NCI-H1436 (cell line): Measurements from ENCODE around the gene KDELR1.
A peak's percentile ranks its signal among the peaks of the same experiment; 100 is the strongest.

Source experiments
- DNase-seq: peaks from one replicate; lab custom pipeline; 2025; lab: John Stamatoyannopoulos, UW

The KDELR1 gene

DNA sequence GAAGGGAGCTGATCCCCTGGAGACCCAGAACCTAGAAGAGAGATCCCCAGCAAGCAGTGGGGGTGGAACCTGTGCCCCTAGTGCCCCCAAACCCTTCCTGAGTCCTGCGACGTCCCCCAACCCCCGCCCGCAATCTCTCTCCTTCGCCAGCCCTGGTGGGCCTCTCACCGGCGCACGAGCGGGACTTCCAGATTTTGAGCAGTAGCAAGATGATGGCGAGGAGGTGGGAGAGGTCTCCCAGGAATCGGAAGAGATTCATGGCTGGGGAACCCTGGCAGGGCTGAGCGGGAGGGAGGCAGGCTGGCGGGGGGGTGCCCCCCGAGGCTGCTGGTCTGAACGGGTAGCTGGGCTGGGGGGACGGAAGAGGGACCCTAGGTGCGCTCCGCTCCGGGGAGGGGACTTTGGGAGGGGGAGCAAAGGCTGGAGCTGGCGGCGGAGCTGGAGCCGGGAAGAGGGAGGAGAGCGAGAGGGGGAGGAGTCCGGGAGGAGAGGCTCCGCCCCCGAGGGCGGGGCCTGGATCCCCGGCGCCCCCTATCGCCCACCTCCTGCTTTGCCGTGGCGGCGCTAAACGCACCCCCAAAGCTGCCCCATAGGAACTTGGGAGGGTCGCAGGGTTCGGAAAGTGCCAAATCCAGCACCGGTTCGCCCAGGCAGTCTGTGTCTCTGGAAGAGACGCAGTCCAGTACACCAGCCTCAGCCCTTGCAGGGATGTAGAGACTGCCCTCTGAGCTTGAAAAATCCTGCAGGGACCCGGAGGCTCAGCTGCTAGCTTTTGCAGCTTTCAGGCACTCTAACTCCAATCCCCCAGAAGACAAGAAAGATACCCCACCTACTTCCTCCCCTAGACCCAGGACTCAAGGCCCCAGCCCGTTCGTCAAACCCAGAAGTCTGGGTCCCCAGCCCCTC is at the start of gene KDELR1:
Gene KDELR1, minus strand, starts transcription at position 452 of the 906 bp plus-strand sequence. Its CDS starts 193 bp downstream, at position 259.
- peak; percentile 71 for DNase-seq

DNA sequence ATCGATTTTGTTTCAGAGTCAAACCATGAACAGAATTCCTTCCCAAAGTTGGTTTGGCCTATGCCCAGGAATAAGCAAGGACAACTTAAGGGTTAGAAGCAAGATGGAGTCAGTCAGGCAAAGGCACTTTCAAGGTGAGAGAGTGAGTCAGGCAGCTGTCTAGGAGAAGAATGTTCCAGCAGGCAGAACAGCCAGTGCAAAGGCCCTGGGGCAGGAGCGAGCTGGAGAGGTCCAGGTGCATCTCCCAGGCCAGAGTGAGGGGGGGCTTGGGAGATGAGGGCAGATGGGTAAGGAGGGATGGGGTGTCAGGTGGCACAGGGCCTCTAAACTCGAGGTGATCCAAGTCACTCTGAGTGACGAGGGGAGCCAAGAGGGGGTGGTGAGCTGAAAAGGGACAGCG is 45.2 kb upstream of the KDELR1 start:
- no peak for DNase-seq

DNA sequence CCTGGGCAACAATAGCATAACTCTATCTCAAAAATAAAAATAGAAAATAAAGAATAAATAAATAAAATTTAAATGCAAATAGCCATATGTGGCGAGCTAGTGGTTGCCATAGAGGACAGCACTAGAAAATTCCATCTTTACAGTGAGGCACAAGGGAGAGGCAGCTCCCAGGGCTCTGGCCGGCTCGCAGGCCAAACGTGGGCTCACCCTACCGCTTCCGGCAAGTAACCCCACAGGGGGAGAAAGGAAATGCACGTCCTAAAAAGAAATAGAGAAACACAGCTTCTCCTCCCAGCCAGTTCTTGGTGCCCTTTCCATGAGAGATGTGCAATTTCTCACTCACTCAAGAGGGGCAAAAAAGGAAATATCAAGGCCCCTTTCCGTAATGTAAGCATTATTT is 42.0 kb upstream of the KDELR1 start:
- no peak for DNase-seq

DNA sequence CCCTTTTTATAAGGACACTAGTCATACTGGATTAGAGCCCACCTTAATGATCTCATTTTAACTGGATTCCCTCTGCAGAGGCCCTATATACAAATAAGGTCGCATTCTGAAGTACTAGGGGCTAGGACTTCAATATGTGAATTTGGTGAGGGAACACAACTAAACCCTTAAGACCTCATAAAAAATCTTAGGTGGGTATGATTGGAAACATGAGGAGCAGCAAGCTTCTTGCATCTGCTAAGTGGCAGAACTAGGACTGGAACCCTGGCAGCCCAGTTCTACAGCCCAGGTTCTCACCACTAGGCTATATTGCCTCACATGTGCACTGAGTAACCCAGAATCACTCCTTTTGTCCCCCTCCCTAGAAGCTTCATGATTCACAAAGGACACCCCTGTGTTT is 37.3 kb upstream of the KDELR1 start:
- DNase-seq, result no peak

DNA sequence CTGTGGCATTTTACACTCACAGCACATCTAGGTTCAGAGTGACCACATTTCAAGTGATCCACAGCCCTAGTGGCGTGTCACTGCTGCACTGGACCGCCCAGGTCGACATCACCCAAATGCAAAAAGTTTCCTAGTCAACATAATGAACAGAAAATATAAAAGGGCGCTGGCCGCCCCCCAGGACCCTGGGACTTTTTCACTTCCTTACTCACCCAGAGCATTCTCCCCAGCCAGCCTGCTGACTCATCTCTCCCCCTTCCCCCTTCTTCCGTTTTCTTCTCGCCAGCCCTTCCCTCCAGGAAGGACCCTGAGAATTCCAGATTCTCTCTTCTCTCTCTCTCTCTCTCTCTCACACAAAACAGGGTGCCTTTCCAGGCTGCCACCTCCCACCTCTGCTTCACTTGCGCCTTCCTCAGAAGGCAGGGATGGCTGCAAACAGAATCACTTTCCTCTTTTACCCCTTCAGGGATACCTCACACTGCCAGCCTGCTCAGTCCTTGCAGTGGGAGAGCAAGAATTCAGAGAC is 33.4 kb upstream of the KDELR1 start:
- no peak for DNase-seq

DNA sequence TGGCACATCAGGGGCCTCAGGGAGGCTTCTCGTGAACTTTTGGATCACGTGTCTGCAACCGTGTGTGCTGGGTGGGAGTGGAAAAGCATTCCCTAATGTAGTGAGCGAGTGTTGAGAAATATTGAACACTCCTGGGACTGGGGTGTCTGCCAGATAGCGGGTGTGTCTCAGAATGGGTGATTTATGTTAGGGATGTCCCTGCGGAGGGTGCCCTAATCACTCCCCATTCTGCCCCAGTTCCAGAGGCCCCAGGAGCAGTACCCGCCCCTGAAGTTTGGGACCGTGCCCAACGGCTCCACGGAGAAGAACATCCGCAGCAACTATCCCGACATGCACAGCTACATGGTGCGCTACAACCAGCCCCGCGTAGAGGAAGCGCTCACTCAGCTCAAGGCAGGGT is 30.2 kb upstream of the KDELR1 start:
- peak; percentile 34 for DNase-seq

DNA sequence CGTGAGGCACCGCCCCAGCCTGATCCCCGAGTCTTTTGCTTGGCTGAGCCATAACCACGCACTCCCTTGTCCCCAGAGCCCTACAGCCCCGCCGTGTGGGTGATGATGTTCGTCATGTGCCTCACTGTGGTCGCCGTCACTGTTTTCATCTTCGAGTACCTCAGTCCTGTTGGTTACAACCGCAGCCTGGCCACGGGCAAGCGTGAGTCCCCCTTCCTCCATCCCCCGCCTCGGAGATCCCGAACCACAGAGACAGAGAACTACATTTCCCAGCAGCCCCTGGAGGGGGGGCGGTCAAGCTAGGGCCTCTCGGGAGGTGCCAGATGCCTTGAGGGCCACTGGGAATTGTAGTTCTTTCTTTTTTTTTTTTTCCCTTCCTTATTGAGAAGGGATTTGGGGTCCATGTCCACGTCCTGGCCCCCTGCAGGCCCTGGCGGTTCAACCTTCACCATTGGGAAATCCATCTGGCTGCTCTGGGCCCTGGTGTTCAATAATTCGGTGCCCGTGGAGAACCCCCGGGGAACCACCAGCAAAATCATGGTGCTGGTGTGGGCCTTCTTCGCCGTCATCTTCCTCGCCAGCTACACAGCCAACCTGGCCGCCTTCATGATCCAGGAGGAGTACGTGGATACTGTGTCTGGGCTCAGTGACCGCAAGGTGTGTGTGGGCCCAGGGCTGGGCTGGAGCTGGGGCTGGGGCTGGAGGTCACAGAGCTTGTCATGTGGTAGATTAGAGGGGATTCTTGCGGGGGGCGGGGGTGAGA is 28.0 kb upstream of the KDELR1 start:
- DNase-seq, result peak; percentile 29

DNA sequence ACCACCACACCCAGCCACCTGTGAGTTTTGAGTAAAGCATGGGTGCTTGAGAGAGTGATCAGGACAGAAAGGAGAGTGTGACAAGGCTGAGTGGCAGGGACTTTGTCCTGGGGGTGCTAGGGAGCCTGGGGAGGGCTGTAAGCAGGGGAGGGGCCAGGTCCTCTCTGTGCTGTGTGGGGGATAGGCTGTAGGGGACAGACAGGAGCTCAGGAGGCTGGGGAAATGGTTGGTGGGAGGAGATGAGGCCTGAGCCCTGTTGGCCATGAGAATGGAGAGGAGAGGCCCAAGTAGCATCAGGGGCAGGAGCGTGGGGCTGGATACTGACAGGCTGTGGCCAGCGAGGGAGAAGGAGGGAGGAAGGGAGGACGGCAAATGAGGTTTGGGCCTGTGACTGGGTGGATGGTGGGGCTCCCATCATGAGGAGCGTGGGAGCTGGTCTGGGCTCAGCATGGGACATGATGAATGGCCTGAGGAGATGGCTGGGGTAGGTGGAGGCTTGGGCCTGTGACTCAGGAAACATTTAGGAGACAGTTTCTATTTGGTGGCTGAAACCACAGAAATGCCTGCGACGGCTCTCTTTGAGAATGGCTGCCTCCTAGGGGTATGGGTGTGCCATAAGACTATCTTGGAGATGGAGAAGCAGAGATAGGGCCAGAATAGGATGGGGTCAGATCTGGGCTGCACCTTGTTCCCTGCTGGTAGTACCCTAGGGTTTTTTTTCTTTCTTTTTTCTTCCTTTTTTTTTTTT is 27.1 kb upstream of the KDELR1 start:
- DNase-seq, result no peak

DNA sequence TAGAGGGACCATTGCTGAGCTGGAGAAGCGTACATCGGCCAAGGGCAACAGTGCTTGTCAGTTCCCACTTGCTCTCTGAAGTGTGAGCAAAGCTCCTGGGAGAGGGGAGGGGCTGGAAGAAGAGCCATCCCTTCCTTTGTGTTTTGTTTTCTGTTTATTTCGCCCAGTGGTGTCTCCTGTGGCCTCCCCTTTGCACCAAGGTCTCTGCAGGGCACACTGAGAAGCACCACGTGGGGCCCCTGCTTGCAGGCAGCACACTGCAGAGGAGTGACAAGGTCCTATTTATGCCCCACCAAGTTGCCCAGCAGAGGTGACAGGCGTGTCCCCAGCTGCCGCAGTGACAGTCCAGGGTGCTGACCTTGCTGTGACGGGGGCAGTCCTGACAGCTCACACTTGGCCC is 26.1 kb upstream of the KDELR1 start:
- DNase-seq, result no peak

DNA sequence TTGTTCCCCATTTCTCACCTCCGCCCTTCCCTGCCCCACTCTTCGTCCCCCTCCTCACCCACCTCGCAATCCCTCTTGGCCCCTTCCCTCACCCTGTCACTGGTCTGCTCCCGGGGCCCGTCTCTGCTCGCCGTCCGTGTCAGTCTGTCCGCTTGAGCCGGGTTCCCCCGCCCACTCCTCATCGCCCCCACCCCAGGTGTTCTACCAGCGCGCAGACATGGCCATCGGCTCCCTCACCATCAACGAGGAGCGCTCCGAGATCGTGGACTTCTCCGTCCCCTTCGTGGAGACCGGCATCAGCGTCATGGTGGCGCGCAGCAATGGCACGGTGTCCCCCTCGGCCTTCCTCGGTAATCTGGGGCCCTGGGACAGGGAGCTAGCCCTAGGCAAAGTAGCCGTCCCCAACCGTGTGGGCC is 24.5 kb upstream of the KDELR1 start:
- DNase-seq, result no peak

DNA sequence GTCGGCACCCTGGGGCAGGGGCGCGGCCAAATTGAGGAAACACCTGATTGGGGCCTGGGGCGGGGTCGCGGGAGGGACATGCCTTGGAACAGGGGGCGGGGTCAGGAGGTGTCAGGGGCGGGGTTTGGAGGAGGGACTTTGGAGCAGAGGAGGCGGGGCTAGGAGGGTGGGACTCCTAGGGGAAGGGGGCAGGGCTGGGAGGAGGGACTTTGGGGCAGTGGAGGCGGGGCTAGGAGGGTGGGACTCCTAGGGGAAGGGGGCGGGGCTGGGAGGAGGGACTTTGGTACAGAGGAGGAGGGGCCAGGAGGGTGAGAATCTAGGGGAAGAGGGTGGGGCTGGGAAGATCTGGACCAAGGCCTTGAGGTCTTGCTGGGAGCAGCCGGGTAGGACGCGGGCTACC is 24.0 kb upstream of the KDELR1 start:
- peak; percentile 71 for DNase-seq

DNA sequence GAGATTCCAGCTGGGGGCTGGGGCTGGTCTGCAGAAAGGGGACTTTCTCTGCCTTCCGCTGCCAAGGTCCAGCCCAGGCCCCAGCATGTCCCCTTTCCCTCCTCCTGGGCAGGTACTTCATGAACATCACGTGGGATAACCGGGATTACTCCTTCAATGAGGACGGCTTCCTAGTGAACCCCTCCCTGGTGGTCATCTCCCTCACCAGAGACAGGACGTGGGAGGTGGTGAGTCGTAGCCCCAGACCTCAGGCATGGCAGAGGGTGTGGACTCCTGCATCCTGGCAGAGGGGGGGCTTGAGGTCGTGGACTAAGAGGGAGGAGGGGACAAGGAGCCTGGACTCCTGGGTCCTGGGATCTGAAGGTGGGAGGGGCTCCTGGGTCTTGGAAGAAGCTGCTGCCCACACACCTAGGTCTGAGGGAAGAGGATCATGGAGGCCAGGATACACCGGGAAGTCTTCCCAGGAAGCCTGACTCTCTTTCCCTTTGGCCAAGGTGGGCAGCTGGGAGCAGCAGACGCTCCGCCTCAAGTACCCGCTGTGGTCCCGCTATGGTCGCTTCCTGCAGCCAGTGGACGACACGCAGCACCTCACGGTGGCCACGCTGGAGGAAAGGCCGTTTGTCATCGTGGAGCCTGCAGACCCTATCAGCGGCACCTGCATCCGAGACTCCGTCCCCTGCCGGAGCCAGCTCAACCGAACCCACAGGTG is 22.7 kb upstream of the KDELR1 start:
- DNase-seq, result no peak

DNA sequence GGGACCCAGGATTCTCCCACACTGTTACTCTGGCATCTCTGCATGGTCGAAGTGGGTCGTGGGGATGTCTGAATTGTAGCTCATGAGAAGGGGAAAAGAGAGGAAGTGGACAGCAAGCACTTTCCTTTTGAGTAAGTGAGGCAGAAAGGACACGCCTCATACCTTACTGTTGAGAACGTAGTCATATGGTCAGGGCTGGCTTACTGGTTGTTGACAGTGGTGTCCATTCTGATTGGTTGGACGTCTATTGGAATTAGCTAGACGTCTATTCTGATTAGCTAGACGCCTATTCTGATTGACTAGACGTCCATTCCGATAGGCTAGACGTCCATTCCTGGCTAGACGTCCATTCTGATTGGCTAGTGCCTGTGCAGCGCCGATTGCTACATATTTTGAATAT is 14.5 kb upstream of the KDELR1 start:
- DNase-seq, result no peak

DNA sequence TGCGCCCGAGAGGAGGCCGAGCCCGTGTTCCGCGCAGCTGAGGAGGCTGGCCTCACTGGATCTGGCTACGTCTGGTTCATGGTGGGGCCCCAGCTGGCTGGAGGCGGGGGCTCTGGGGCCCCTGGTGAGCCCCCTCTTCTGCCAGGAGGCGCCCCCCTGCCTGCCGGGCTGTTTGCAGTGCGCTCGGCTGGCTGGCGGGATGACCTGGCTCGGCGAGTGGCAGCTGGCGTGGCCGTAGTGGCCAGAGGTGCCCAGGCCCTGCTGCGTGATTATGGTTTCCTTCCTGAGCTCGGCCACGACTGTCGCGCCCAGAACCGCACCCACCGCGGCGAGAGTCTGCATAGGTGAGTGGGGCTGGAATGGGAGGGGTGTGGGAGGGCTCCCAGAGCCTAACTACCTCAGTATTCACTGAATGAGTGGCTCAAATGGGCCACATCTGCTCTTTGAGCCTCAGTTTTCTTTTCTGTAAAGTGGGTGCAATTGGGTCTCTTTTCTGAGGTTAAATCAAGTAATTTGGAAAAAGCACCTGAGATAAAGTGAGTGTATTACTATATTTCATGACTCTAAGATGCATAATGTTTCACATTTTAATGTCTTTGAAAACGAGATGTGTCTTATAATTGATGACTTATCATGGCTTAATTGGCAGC is 13.8 kb upstream of the KDELR1 start:
- DNase-seq, result no peak

DNA sequence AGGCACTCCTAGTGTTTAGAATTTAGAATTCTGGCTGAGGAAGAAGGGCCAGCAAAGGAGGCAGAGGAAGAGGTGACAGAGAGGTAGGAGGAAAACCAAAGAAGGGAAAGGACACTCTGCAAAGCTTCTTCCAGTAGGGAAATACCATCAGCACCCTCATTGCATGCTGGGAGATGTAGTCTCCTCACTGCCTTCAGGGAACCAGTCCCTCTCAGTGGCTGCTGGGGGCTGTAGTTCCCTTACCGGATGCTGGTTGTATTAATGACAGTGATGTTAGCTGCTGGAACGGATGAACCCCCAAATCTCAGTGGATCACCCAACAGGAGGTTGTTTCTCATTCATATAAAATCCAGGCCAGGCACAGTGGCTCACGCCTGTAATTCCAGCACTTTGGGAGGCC is 12.3 kb upstream of the KDELR1 start:
- DNase-seq, result peak; percentile 48

DNA sequence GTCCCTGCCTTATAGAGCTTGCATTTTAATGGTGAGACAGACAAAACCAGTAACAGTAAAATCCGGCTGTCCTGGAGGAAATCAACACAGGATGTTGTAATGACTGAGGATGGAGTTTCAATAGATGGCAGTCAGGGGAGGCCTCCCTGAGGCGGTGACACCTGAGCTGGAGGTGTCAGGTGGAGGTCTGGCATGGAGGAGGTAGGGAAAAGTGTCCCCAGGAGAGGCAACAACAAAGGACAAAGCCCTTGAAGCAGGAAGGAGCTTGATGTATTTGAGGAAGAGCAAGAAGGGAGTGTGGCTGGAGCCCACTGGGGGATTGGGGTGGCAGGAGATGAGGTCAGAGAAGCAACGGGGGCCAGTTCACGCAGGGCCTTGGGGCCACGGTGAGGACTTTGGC is 9.9 kb upstream of the KDELR1 start:
- DNase-seq, result no peak

DNA sequence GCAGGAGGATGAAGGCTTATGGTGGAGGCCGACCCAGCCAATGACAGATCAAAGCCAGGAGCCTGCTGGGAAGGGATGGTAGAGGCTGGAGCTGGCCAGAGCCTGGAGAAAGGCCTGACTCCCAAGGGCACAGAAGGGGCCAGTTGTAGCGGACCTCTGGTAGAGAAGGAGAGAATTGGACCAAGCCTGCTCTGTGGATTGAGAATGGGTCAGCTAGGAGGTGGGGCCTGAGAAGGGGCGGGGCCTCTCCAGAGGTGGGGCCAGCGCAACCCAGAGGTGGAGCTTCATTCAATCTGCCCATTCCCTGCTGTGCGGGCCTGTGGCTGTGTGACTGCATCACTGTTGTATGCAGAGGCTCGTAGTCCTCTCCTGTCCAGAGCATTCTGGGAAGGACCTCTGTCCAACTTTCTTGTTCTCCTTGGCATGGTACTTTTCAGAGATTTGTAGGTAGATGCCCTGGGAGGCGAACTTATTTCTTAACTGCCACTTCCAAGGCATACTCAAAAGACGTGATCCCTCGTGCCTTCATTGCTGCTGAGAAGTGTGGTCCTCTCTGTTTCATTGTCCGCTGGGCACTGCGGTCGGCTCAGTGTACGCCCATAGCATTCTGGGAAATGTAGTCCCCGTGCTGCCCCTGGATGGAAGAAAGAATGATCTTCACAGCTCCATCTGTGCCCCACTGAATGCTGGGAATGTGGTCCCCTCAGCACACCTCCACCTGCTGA is 8.8 kb upstream of the KDELR1 start:
- peak; percentile 76 for DNase-seq

DNA sequence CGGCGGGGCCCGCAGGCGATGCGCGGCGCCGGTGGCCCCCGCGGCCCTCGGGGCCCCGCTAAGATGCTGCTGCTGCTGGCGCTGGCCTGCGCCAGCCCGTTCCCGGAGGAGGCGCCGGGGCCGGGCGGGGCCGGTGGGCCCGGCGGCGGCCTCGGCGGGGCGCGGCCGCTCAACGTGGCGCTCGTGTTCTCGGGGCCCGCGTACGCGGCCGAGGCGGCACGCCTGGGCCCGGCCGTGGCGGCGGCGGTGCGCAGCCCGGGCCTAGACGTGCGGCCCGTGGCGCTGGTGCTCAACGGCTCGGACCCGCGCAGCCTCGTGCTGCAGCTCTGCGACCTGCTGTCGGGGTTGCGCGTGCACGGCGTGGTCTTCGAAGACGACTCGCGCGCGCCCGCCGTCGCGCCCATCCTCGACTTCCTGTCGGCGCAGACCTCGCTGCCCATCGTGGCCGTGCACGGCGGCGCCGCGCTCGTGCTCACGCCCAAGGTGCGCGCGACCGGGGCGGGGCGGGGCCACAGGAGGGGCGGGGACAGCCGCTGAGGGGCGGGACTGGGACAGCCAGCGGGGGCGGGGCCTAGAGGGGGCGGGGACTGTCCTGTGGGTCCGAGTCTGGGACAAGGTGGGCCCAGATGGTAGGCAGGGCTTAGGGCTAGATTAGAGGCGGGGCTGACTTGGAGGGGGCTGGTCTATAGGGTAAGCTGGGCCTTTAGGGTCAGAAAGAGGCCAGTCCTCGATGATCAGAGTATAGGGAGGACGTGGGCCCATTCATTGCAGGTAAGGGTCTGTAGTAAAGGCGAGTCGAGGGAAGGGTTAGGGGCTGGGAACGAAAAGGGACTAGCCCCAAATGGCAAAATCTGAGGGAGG is 7.3 kb upstream of the KDELR1 start:
- peak; percentile 92 for DNase-seq

DNA sequence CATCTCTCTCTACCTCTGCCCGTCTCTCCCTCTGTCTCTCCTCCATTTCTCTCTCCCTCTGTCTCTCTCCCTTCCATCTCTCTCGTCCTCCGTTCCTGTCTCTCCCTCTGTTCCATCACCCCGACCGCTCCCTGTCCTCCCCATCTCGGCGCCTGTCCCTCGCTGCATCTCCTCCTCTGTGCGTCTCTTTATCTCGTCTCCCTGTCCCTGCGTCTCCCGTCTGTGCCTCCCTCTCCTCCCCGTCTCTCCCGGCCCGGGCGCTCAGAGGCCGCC is 6.7 kb upstream of the KDELR1 start:
- no peak for DNase-seq
